Suppressor macrophage (primary cell): ENCODE results near the gene NSUN2.

Source experiments
- DNase-seq, 4 experiments: peaks; one replicate each; pipeline ENCODE4 v3.0.0-alpha.2; 2020 to 2022

The NSUN2 gene

GRCh38 chr5:6602441-6602840 lies 30.4 kb downstream of the NSUN2 start:
- no peak for DNase-seq

- no peak for DNase-seq
These were observed 31.0 kb downstream of the NSUN2 start for GRCh38 chr5:6601816-6602215.

DNA sequence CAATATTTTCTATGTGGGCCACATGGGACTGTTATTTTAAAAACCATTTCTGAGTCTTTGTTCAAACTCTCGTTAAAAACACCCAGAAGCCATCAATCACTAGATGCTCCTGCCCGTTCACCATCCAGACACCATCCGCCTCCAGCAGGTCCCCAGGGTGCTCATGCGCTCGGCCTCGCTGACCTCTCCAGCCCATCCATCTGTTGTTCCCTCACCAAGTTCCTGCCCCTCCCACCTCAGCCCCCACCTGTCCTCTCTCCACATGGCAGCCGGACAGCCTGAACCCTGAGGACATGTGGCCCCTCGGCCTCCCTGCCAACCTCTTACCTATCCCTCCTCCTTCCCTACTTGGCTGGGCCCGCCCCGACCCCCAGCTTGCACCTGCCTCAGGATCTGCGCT lies 31.6 kb downstream of the NSUN2 start:
- DNase-seq: no peak

- DNase-seq: no peak
These were observed 33.1 kb downstream of the NSUN2 start for GRCh38 chr5:6599739-6600138.

DNA sequence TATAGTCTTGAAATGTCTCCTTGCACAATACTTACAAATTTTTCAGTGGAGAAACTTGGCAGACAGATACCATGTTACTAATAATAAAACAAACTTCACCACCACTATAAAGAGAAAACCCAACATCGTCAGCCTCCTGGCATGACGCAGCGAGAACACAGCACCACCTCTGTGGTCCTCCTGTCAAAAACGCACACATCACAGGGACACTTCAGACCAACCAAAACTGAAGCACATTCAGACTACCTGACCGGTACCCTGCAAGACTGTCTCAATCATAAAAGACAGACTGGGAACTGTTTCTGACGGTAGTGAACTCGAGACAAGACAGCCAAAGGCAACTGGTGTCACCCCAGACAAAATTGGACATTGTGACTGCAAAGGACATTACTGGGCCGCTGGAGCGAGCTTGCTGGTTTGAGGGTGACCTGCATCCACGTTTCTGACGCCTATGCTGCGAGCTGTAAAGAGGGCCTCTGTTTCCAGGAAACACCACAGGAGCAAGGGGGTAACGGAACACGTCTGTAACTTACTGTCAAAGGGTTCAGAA lies 34.4 kb downstream of the NSUN2 start:
- DNase-seq: no peak

DNA sequence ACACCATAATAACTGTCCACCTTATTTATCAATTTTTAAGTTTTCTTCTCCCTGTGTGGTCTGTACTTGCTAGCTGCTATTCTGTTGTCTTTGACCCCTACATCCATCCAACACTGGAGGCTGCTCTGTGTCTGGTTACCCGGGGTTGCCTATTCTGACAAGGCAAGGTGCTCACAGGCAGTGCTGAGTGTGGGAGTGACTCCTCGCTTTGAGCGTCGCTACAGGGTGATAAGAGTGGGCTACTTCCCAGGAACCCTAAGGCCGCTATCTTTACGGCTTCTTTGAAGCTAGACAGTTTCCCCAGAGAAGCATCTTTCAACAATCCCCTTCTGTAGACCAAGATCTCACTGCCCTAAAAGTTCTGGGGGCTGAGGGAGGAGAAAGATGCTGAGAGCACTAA lies 35.3 kb downstream of the NSUN2 start:
- no peak for DNase-seq

DNA sequence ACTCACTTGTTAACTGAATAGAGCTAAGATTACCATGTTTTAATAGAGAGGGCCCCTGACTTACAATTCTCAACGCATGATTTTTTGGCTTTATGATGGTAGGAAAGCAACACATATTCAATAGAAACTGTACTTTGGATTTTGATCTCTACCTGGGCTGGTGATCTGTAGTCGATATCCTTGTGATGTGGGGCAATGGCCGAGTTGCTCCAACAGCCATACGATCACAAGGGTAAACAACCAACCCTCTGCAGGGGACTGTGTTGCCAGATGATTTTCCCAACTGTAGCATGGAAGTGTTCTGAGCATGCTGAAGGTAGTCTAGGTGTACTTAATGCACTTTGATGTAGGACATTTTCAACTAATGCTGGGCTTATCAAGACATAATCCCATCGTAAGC lies 36.5 kb downstream of the NSUN2 start:
- no peak for DNase-seq

GRCh38 chr5:6595405-6595804 lies 37.4 kb downstream of the NSUN2 start:
- no peak for DNase-seq

DNA sequence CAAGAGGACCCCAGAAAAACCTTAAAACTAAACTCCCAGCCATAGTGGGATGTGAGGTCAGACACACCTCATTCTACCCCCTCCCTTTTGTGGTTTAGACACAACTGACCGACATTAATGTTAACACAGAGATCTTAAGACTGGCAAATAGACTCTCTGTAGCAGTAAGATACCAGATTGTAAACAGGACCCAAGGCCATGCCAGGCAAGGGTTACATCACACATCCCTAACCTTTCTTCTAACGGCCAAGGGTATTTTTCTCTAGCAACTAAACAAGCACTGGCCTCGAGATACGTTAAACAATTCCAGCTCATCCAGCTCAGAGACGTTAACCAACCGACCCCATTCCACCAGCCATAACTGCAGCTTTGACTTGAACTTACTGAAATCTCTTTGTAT lies 38.8 kb downstream of the NSUN2 start:
- no peak for DNase-seq

- no peak for DNase-seq
These were observed 39.5 kb downstream of the NSUN2 start for GRCh38 chr5:6593148-6594016.

- peak; percentile 16 to 56 (median 46) for DNase-seq
These were observed 40.2 kb downstream of the NSUN2 start for GRCh38 chr5:6592601-6593000.

- no peak for DNase-seq
These were observed 41.1 kb downstream of the NSUN2 start for GRCh38 chr5:6591671-6592288.

GRCh38 chr5:6590581-6590980 lies 42.3 kb downstream of the NSUN2 start:
- no peak for DNase-seq

DNA sequence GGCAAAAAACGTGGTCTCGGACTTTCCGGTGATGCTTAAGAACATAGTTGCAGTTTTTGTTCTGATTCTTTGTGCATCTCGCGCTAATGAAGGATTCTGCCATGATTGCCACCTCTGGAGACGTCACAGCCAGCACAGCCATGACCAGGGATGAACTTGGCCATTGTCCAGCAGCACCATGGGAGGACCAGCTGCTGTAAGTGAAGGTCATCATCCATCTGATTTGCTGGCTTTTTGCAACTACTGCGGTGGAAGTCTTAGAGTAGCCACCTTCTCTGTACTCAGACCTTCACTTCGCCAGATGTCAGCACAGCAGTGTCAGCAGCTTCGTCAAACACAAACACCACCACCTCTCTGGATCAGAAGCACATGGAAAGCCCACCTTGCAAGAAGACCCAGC lies 45.7 kb downstream of the NSUN2 start:
- no peak for DNase-seq

DNA sequence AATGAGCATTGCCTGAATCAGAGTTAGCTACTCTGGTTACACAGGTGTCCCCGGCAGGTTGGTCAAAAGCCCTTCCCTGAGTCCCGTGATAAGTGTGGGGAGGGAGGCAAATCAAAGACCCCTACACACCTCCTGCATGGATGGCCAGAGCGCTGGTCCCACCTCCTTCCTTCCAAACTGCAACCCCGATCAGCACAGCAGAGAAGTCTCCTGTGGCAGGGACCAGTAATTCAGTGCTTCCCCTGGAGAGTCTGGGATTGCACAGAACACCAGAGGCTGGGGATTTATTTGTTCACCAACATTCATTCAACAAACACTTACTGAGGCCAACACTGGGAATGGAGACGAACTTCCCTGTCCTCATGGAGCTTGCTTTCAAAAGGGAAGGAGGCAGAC lies 46.2 kb downstream of the NSUN2 start:
- no peak for DNase-seq

DNA sequence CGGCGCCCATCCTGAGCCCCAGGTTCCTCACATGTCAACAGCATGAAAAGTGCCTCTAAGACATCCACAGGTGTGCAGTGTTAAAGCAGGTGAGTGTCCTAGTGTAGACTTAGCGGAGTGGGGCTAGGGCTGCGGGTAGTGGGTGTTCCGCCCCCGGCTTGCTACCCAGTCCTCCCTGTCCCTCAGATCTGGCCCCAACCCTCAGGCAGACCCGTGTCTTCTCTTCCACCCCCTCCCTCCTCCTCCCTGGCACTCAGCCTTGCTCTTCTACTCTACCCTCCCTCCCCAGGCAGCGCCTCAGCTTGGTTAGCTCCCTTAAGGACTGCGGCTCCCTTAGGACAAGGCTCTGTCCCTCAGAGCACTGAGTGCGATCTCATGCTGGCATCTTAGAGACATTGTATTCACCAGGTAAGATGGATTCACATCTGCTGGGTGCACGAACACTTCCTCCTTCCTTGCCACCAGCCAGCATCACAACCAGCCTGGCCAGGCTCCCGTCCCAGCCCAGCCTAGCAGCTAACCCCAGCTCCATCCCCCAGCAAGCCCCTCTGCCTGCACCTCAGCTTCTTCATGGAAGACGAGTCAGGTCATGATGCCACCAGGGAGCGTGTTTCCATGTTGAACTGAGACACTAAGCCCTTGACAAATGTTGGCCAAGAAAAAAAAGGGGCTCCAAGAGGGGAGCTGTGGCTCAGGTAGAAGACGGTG lies 46.8 kb downstream of the NSUN2 start:
- no peak for DNase-seq

- DNase-seq: no peak
These were observed 47.7 kb downstream of the NSUN2 start for GRCh38 chr5:6585168-6585567.

DNA sequence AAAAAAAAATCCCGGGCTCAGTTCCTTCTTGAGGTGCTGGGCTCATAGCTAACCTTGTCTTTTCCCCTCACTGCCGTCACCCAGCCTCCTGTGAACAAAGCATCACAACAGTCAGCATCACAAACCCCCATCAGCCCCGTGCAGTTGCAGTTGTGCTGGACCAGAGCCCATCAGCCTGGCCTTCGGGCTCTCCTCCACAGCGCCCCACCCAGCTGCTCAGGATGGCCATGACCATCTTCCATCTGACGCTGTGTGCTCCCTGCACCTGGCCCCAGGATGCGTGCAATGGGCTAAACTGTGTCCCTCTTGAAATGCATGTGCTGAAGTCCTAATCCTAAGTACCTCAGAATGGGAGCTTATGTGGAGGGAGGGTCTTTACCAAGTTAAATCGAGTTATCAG lies 48.1 kb downstream of the NSUN2 start:
- DNase-seq: no peak

- no peak for DNase-seq
These were observed 48.7 kb downstream of the NSUN2 start for GRCh38 chr5:6584101-6584645.

- peak in 3 of 4 experiments; percentile 11 to 60 (median 26) for DNase-seq
These were observed 49.6 kb downstream of the NSUN2 start for GRCh38 chr5:6583049-6583880.

DNA sequence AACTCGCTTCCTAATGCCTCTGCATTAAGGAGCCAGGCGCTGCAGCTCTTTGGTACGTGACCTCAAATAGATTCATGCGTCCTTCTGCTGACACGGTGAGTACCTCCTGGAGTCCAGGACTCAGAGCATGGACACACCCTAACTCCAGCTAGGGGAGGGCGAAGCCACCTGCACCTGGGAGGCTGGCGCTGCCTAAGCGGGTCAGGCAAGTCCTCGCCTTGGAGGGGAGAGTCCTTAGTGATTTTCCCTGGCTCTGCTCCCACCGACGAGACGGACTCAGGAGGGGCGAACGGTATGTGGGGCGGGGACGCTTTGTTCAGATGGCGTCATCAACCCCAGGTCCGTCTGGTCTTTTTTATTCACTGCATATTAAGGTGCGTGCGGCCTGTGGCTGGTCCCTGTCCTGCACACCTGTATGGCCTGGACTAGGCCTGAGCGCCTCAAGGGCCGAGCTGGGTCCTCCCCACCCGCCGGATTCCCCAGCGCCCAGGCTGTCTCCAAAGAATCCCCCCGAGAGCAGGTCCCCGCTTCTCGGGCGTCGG lies 50.3 kb downstream of the NSUN2 start:
- no peak for DNase-seq
